Fibroblast of lung (primary cell): ENCODE measurements around the gene FAM153A.
"Not testable (repeated sequence)": the region's sequence is repeated elsewhere in the genome, so short reads cannot be mapped to it uniquely, and the experiment has no call there.

Experiments
- EZH2 ChIP-seq: IDR thresholded peaks from 2 replicates; pipeline ENCODE4 v1.5.1; 2012; ENCODE audit warnings: low read length, control low read depth, mild to moderate bottlenecking; ENCODE audit errors: missing control alignments
- TF ChIP-seq, protein P1 (sequence below), 2 donors: IDR thresholded peaks in 1 of 2; conservative IDR thresholded peaks in 1 of 2; 1 replicate in 1 of 2; 2 replicates in 1 of 2; pipeline ENCODE4 v1.5.1; 2011 to 2012; ENCODE audit warnings: low read length in 2 of 2, control low read depth in 1 of 2, inconsistent platforms in 1 of 2, low read depth in 1 of 2, mild to moderate bottlenecking in 1 of 2

DNA sequence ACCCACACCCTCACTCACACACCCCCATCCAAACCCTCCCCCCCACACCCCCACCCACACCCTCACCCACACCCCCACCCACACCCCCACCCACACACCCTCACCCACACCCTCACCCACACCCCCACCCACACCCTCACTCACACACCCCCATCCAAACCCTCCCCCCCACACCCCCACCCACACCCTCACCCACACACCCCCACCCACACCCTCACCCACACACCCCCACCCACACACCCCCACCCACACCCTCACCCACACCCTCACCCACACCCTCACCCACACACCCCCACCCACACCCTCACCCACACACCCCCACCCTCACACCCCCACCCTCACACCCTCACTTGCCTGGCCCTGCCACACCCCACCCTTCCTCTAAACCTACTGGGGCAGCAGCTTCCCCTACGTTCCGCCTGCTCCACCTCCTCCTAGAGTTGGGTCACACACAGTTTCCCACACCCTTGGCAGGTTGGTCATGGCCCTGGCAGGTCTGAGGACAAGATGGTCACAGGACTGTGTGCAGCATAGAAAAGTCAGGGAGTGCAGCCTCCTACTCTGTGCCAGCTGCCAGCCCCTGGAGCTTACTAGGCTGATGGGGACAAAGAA lies 30.2 kb upstream of the FAM153A start:
- TF ChIP-seq, protein P1, sequence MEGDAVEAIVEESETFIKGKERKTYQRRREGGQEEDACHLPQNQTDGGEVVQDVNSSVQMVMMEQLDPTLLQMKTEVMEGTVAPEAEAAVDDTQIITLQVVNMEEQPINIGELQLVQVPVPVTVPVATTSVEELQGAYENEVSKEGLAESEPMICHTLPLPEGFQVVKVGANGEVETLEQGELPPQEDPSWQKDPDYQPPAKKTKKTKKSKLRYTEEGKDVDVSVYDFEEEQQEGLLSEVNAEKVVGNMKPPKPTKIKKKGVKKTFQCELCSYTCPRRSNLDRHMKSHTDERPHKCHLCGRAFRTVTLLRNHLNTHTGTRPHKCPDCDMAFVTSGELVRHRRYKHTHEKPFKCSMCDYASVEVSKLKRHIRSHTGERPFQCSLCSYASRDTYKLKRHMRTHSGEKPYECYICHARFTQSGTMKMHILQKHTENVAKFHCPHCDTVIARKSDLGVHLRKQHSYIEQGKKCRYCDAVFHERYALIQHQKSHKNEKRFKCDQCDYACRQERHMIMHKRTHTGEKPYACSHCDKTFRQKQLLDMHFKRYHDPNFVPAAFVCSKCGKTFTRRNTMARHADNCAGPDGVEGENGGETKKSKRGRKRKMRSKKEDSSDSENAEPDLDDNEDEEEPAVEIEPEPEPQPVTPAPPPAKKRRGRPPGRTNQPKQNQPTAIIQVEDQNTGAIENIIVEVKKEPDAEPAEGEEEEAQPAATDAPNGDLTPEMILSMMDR (conservative IDR thresholded peaks at IDR 0.05 in 1 of 2, IDR thresholded peaks at IDR 0.05 in 1 of 2; ENCODE audit: low read depth in 1 of 2, low read length in 2 of 2), result not testable (repeated sequence)
- TF ChIP-seq EZH2, result not testable (repeated sequence)
